ENCODE data around the gene EME2.
A peak's percentile ranks its signal among the peaks of the same experiment; 100 is the strongest.

EME2 gene

GRCh38 chr16:1745181-1745899 is 27.3 kb upstream of the EME2 start:
- peak; percentile 29 for DNase-seq (ENCODE audit: low read depth)

- peak; percentile 53 for DNase-seq (ENCODE audit: low read depth)
Measured at GRCh38 chr16:1745900-1746692, 26.5 kb upstream of the EME2 start.

- no peak for DNase-seq (ENCODE audit: low read depth)
Measured at GRCh38 chr16:1746693-1747195, 25.9 kb upstream of the EME2 start.

- DNase-seq (ENCODE audit: low read depth) = no peak
Measured at GRCh38 chr16:1747934-1748333, 24.7 kb upstream of the EME2 start.

- no peak for DNase-seq (ENCODE audit: low read depth)
Measured at GRCh38 chr16:1749152-1750117, 23.2 kb upstream of the EME2 start.

GRCh38 chr16:1751946-1752345 is 20.7 kb upstream of the EME2 start:
- DNase-seq (ENCODE audit: low read depth) = no peak

- no peak for DNase-seq (ENCODE audit: low read depth)
Measured at GRCh38 chr16:1752853-1753252, 19.8 kb upstream of the EME2 start.

GRCh38 chr16:1754204-1754603 is 18.4 kb upstream of the EME2 start:
- no peak for DNase-seq (ENCODE audit: low read depth)

- DNase-seq (ENCODE audit: low read depth) = no peak
Measured at GRCh38 chr16:1757714-1758461, 14.7 kb upstream of the EME2 start.

- no peak for DNase-seq (ENCODE audit: low read depth)
Measured at GRCh38 chr16:1758923-1759322, 13.7 kb upstream of the EME2 start.

- DNase-seq (ENCODE audit: low read depth) = no peak
Measured at GRCh38 chr16:1759511-1759910, 13.1 kb upstream of the EME2 start.

GRCh38 chr16:1760911-1761310 is 11.7 kb upstream of the EME2 start:
- DNase-seq (ENCODE audit: low read depth) = no peak

GRCh38 chr16:1761751-1762150 is 10.9 kb upstream of the EME2 start:
- DNase-seq (ENCODE audit: low read depth) = no peak

GRCh38 chr16:1762196-1762878 is 10.3 kb upstream of the EME2 start:
- no peak for DNase-seq (ENCODE audit: low read depth)

GRCh38 chr16:1762879-1763520 is 9.6 kb upstream of the EME2 start:
- DNase-seq (ENCODE audit: low read depth) = no peak

GRCh38 chr16:1763521-1764511 is 8.8 kb upstream of the EME2 start:
- DNase-seq (ENCODE audit: low read depth) = no peak

GRCh38 chr16:1764971-1765370 is 7.6 kb upstream of the EME2 start:
- no peak for DNase-seq (ENCODE audit: low read depth)

- no peak for DNase-seq (ENCODE audit: low read depth)
Measured at GRCh38 chr16:1765826-1766225, 6.8 kb upstream of the EME2 start.

- no peak for DNase-seq (ENCODE audit: low read depth)
Measured at GRCh38 chr16:1766231-1766630, 6.4 kb upstream of the EME2 start.

All from HS-27A (cell line).